Measurements from ENCODE around the gene TSKU.
"Not testable (repeated sequence)": the region's sequence is repeated elsewhere in the genome, so short reads cannot be mapped to it uniquely, and the experiment has no call there.

Gene TSKU

DNA sequence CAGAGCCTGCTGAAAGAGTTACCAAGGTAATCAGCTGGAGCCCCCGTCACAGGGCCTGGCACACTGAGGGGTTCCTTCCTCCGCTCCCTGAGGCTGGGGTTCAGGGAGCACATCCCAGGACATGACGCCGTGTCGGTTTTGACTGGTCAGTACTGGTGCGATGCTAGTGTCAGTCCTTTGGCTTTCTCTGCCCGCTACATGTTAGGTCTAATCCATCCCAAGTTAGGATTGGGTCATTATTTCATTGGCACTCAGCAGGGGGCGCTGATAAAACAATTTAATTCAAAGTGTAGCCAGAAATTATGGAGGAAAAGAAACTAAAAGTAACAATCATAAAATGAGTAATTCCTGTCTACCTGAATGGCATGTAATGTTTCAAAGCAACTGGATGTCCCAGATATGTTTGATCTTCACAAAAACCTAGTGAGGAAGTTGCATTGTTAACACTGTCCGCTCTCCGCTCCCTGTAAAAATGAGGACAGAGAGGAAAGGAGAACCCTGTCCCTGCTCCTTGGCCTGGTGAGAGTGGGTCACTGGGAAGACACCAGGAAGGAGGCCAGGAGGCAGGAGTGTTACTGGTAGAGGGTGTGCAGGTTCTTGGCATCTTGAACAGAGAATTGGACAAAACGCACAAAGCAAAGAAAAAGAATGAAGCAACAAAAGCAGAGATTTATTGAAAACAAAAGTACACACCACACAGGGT lies 27.1 kb downstream of the TSKU start:
- TF ChIP-seq, protein P1, sequence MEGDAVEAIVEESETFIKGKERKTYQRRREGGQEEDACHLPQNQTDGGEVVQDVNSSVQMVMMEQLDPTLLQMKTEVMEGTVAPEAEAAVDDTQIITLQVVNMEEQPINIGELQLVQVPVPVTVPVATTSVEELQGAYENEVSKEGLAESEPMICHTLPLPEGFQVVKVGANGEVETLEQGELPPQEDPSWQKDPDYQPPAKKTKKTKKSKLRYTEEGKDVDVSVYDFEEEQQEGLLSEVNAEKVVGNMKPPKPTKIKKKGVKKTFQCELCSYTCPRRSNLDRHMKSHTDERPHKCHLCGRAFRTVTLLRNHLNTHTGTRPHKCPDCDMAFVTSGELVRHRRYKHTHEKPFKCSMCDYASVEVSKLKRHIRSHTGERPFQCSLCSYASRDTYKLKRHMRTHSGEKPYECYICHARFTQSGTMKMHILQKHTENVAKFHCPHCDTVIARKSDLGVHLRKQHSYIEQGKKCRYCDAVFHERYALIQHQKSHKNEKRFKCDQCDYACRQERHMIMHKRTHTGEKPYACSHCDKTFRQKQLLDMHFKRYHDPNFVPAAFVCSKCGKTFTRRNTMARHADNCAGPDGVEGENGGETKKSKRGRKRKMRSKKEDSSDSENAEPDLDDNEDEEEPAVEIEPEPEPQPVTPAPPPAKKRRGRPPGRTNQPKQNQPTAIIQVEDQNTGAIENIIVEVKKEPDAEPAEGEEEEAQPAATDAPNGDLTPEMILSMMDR (IDR thresholded peaks at IDR 0.05; ENCODE audit: low read depth, low read length): peak; percentile 48
- DNase-seq (ENCODE audit: low read depth, low spot score): no peak
- in situ Hi-C loops (cut with HindIII; ENCODE audit: low sequenced_read_pairs): no loop called here
- H3K4me3 ChIP-seq (ENCODE audit: low read depth, low read length): no peak overlapping the region

DNA sequence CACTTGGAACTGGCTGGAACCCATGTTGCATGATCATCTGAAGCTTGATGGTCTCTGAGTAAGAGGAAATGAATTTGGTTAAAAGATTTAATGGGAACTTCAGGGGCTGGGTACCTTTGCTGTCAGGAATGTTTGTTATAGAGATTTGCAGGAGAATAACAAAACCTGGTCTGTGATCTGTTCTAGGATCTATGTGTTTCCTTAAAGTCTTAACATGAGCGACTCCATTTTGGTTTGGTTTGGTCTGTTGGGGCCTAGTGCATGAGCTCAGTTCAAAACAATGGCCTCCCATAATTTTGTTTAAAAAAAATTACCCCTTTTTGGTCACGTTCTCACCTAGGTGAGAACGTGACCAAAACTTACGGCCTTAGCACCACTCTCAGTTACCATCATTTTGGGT lies 28.1 kb downstream of the TSKU start:
- TF ChIP-seq, protein P1 (IDR thresholded peaks at IDR 0.05; ENCODE audit: low read depth, low read length): no peak
- in situ Hi-C loops (cut with HindIII; ENCODE audit: low sequenced_read_pairs): no loop called here
- H3K4me3 ChIP-seq (ENCODE audit: low read depth, low read length): no peak overlapping the region
- no peak for DNase-seq (ENCODE audit: low read depth, low spot score)

DNA sequence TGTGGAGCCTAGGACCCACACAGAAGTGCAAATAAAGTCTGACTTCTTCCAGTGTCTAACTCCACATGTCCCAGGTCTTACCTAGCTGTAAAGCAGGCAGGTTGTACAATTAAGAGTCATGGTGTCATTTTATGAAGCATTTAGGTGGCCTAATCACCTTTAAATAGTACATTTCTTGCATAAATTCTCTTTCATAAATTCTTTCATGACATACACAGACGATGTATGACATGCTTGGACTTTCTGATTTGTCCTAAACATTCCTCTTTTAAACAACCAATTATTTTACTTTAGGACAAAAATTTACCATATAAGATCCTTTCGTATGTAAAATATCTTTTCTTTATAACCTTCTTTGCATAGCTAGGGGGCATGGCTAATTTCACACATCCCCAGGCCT lies 31.3 kb downstream of the TSKU start:
- in situ Hi-C loops (cut with HindIII; ENCODE audit: low sequenced_read_pairs): no loop called here
- no peak overlapping the region for H3K4me3 ChIP-seq (ENCODE audit: low read depth, low read length)
- TF ChIP-seq, protein P1 (IDR thresholded peaks at IDR 0.05; ENCODE audit: low read depth, low read length): no peak
- no peak for DNase-seq (ENCODE audit: low read depth, low spot score)

DNA sequence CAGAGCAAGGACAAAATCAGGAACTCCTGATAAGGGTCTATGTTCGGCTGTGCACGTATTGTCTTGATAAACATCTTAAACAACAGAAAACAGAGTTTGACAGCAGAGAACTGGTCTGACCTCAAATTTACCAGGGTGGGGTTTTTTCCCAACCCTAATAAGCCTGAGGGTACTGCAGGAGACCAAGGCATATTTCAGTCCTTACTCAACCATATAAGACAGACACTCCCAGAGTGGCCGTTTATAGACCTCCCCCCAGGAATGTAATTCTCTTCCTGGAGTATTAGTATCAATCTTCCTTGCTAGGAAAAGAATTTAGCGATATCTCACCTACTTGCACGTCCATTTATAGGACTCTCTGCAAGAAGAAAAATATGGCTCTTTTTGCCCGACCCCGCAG lies 32.5 kb downstream of the TSKU start:
- in situ Hi-C loops (cut with HindIII; ENCODE audit: low sequenced_read_pairs); DNase-seq (ENCODE audit: low read depth, low spot score); H3K4me3 ChIP-seq (ENCODE audit: low read depth, low read length): not testable (repeated sequence)

DNA sequence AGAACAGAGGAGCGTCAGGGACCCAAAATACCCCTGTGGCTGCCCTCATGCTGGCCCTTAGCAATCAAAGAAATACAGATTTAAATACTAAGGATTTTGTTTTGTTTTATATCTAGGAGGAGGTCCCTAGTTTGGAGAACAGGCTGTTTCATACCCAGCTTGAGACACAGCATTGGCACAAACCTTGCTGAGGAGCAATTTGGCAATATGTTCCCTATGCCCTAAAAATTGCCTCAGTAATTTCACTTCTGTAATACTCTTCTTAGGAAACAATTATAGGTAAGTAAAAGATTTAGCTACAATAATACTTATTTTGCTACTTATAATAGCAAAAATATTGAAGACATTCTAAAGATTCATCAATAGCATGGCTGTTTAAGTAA lies 37.0 kb downstream of the TSKU start:
- in situ Hi-C loops (cut with HindIII; ENCODE audit: low sequenced_read_pairs): no loop called here

DNA sequence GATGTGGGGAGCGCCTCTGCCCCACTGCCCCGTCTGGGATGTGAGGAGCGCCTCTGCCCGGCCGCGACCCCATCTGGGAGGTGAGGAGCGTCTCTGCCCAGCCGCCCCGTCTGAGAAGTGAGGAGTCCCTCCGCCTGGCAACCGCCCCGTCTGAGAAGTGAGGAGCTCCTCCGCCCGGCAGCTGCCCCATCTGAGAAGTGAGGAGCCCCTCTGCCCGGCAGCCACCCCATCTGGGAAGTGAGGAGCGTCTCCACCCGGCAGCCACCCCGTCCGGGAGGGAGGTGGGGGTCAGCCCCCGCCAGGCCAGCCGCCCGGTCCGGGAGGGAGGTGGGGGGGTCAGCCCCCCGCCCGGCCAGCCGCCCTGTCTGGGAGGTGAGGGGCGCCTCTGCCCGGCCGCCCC lies 38.2 kb downstream of the TSKU start:
- in situ Hi-C loops (cut with HindIII; ENCODE audit: low sequenced_read_pairs); H3K4me3 ChIP-seq (ENCODE audit: low read depth, low read length); DNase-seq (ENCODE audit: low read depth, low spot score): not testable (repeated sequence)

More for the DNA sequence above, 37.0 kb downstream of the TSKU start:
- DNase-seq (ENCODE audit: low read depth, low spot score): no peak
- TF ChIP-seq, protein P1 (IDR thresholded peaks at IDR 0.05; ENCODE audit: low read depth, low read length): no peak
- no peak overlapping the region for H3K4me3 ChIP-seq (ENCODE audit: low read depth, low read length)

DNA sequence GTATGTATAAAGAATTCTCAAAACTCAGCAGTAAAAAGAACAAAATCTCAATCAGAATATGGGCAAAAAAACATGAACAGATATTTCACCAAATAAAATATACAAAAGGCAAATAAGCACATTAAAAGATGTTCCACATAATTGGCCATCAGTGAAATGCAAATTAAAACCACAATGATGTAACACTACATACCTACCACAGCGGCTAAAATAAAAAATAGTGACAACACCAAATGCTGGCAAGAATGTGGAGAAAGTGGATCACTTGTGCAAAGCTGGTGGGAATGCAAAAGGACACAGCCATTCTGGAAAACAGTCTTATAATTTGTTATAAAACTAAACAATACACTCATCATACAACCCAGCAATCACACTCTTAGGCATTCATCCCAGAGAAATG lies 39.2 kb downstream of the TSKU start:
- DNase-seq (ENCODE audit: low read depth, low spot score): no peak
- in situ Hi-C loops (cut with HindIII; ENCODE audit: low sequenced_read_pairs): no loop called here
- TF ChIP-seq, protein P1 (IDR thresholded peaks at IDR 0.05; ENCODE audit: low read depth, low read length): no peak

More for the DNA sequence above, 39.2 kb downstream of the TSKU start:
- no peak overlapping the region for H3K4me3 ChIP-seq (ENCODE audit: low read depth, low read length)
